EH (cell line): ENCODE data around the gene IQGAP1.
"Not testable (repeated sequence)": the region's sequence is repeated elsewhere in the genome, so short reads cannot be mapped to it uniquely, and the experiment has no call there.

ENCODE experiments used
- DNase-seq: peaks from one replicate; pipeline ENCODE4 v3.0.0-alpha.2; 2015; ENCODE audit warnings: low read depth

The IQGAP1 gene

GRCh38 chr15:90411176-90411575 is 23.1 kb downstream of the IQGAP1 start:
- no peak for DNase-seq

GRCh38 chr15:90412356-90413194 is 24.5 kb downstream of the IQGAP1 start:
- DNase-seq, result peak; percentile 88

- DNase-seq, result peak; percentile 79
Observed at GRCh38 chr15:90413411-90414379, 25.7 kb downstream of the IQGAP1 start.

GRCh38 chr15:90414408-90415028 is 26.5 kb downstream of the IQGAP1 start:
- DNase-seq, result peak; percentile 92

- not testable (repeated sequence) for DNase-seq
Observed at GRCh38 chr15:90416052-90416451, 28.0 kb downstream of the IQGAP1 start.

GRCh38 chr15:90418627-90419026 is 30.6 kb downstream of the IQGAP1 start:
- no peak for DNase-seq

GRCh38 chr15:90419206-90419605 is 31.2 kb downstream of the IQGAP1 start:
- peak; percentile 25 for DNase-seq

- DNase-seq, result peak; percentile 95
Observed at GRCh38 chr15:90419738-90420406, 31.8 kb downstream of the IQGAP1 start.

GRCh38 chr15:90420451-90420850 is 32.4 kb downstream of the IQGAP1 start:
- no peak for DNase-seq

GRCh38 chr15:90421527-90421926 is 33.5 kb downstream of the IQGAP1 start:
- no peak for DNase-seq

GRCh38 chr15:90422043-90422442 is 34.0 kb downstream of the IQGAP1 start:
- no peak for DNase-seq

GRCh38 chr15:90422936-90423335 is 34.9 kb downstream of the IQGAP1 start:
- no peak for DNase-seq

GRCh38 chr15:90423801-90424319 is 35.8 kb downstream of the IQGAP1 start:
- DNase-seq, result peak; percentile 25

- peak; percentile 46 for DNase-seq
Observed at GRCh38 chr15:90425726-90426346, 37.8 kb downstream of the IQGAP1 start.

- DNase-seq, result no peak
Observed at GRCh38 chr15:90427185-90427584, 39.1 kb downstream of the IQGAP1 start.

GRCh38 chr15:90432253-90432652 is 44.2 kb downstream of the IQGAP1 start:
- DNase-seq, result no peak

- no peak for DNase-seq
Observed at GRCh38 chr15:90435652-90436337, 47.8 kb downstream of the IQGAP1 start.

GRCh38 chr15:90436952-90437351 is 48.9 kb downstream of the IQGAP1 start:
- no peak for DNase-seq

GRCh38 chr15:90437516-90437915 is 49.5 kb downstream of the IQGAP1 start:
- DNase-seq, result no peak

GRCh38 chr15:90439946-90440345 is 51.9 kb downstream of the IQGAP1 start:
- no peak for DNase-seq
